Measurements from ENCODE around the gene TBC1D16.

GRCh38 chr17:80081596-80081995 is 45.9 kb upstream of the TBC1D16 start:
- TF ChIP-seq CTCF (IDR thresholded peaks at IDR 0.05; ENCODE audit: poor library complexity) (no peak), EZH2 (IDR thresholded peaks at IDR 0.05; ENCODE audit: borderline replicate concordance) (no peak), EZH2phosphoT487 (IDR thresholded peaks at IDR 0.05; ENCODE audit: low read depth, severe bottlenecking, unreplicated experiment) (no peak)

All from hepatocyte (in vitro differentiated cells).